NCI-H187 (cell line): Measurements from ENCODE around the gene MS4A2.
"Not testable (repeated sequence)": the region's sequence is repeated elsewhere in the genome, so short reads cannot be mapped to it uniquely, and the experiment has no call there.

Experiments
- DNase-seq, 2 experiments: peaks; one replicate each; lab custom pipeline; 2025; lab: John Stamatoyannopoulos, UW

MS4A2 gene

GRCh38 chr11:60101368-60101767 lies 12.9 kb downstream of the MS4A2 start:
- not testable (repeated sequence) for DNase-seq

GRCh38 chr11:60104471-60105115 lies 16.1 kb downstream of the MS4A2 start:
- not testable (repeated sequence) for DNase-seq

GRCh38 chr11:60108631-60109030 lies 20.2 kb downstream of the MS4A2 start:
- DNase-seq: not testable (repeated sequence)

- DNase-seq: no peak
These were observed 23.3 kb downstream of the MS4A2 start for GRCh38 chr11:60111793-60112192.

GRCh38 chr11:60116996-60117790 lies 28.7 kb downstream of the MS4A2 start:
- no peak for DNase-seq

GRCh38 chr11:60118338-60118737 lies 29.9 kb downstream of the MS4A2 start:
- no peak for DNase-seq

GRCh38 chr11:60119710-60120109 lies 31.2 kb downstream of the MS4A2 start:
- DNase-seq: no peak

- no peak for DNase-seq
These were observed 32.8 kb downstream of the MS4A2 start for GRCh38 chr11:60121264-60121663.

GRCh38 chr11:60122414-60123036 lies 34.1 kb downstream of the MS4A2 start:
- no peak for DNase-seq

- DNase-seq: no peak
These were observed 36.5 kb downstream of the MS4A2 start for GRCh38 chr11:60124802-60125432.

- no peak for DNase-seq
These were observed 37.6 kb downstream of the MS4A2 start for GRCh38 chr11:60125956-60126585.

GRCh38 chr11:60127311-60127811 lies 38.9 kb downstream of the MS4A2 start:
- DNase-seq: no peak

GRCh38 chr11:60128376-60128775 lies 39.9 kb downstream of the MS4A2 start:
- DNase-seq: no peak

- DNase-seq: not testable (repeated sequence)
These were observed 40.4 kb downstream of the MS4A2 start for GRCh38 chr11:60128866-60129265.

GRCh38 chr11:60129853-60130252 lies 41.4 kb downstream of the MS4A2 start:
- no peak for DNase-seq

GRCh38 chr11:60130496-60130895 lies 42.0 kb downstream of the MS4A2 start:
- no peak for DNase-seq

- no peak for DNase-seq
These were observed 43.4 kb downstream of the MS4A2 start for GRCh38 chr11:60131912-60132311.

GRCh38 chr11:60133917-60134316 lies 45.5 kb downstream of the MS4A2 start:
- no peak for DNase-seq

GRCh38 chr11:60143768-60144167 lies 55.3 kb downstream of the MS4A2 start:
- no peak for DNase-seq

GRCh38 chr11:60145677-60146076 lies 57.2 kb downstream of the MS4A2 start:
- DNase-seq: no peak
